SH-SY5Y (cell line): ENCODE measurements around the gene TSPAN19.

Experiments used
- GATA2 ChIP-seq: IDR thresholded peaks from 2 replicates; pipeline ENCODE4 v1.6.1; 2011; ENCODE audit warnings: mild to moderate bottlenecking, low read depth, low read length
- GATA3 ChIP-seq: IDR thresholded peaks from 2 replicates; pipeline ENCODE4 v1.6.1; 2011; ENCODE audit warnings: low read depth, mild to moderate bottlenecking, low read length, moderate library complexity

- TF ChIP-seq GATA3 (no peak), GATA2 (no peak)
Measured at GRCh38 chr12:84996759-84997158, 39.3 kb downstream of the TSPAN19 start.
